DND-41 (cell line): Measurements from ENCODE around the gene CHRNA5.

Source experiments
- ATAC-seq: fragments of 200-7000 bp; cut with Tn5 transposase; 3 replicates; pipeline ENCODE4 v1.9.1; 2021; ENCODE audit warnings: low read depth; ENCODE audit not compliant: insufficient read depth
- DNase-seq: peaks from one replicate; pipeline ENCODE4 v3.0.0-alpha.2; 2020
- H2AFZ ChIP-seq: 2 replicates; pipeline ENCODE4 v1.6.0; 2012; ENCODE audit warnings: low read depth, low read length
- H3K27ac ChIP-seq: 2 replicates; pipeline ENCODE4 v1.5.1; 2012; ENCODE audit warnings: low read length, inconsistent platforms
- H3K27me3 ChIP-seq: fragments of 200-600 bp; sonication (generic); 2 replicates; pipeline ENCODE4 v1.6.0; 2012; ENCODE audit warnings: low read length, mild to moderate bottlenecking, inconsistent platforms; ENCODE audit not compliant: insufficient read depth, poor library complexity
- H3K36me3 ChIP-seq: 2 replicates; pipeline ENCODE4 v1.5.1; 2012; ENCODE audit warnings: low read length, inconsistent platforms; ENCODE audit not compliant: insufficient read depth
- H3K4me1 ChIP-seq: 2 replicates; pipeline ENCODE4 v1.5.1; 2012; ENCODE audit warnings: mild to moderate bottlenecking, low read length; ENCODE audit not compliant: insufficient read depth
- H3K4me2 ChIP-seq: 2 replicates; pipeline ENCODE4 v1.6.0; 2012; ENCODE audit warnings: mild to moderate bottlenecking, moderate library complexity, low read length, inconsistent platforms; ENCODE audit not compliant: insufficient read depth
- H3K4me3 ChIP-seq, 2 experiments: fragments of 200-600 bp in 1 of 2; shearing (Covaris generic) in 1 of 2; 2 replicates each; pipeline ENCODE4 v1.5.1; 2012 to 2016; ENCODE audit warnings: inconsistent platforms in 2 of 2, low read length in 2 of 2, mild to moderate bottlenecking in 2 of 2, low read depth in 1 of 2, moderate library complexity in 1 of 2
- H3K79me2 ChIP-seq: 2 replicates; pipeline ENCODE4 v1.6.0; 2012; ENCODE audit warnings: low read length, inconsistent platforms; ENCODE audit not compliant: insufficient read depth
- H3K9ac ChIP-seq: 2 replicates; pipeline ENCODE4 v1.6.0; 2012; ENCODE audit warnings: low read depth, mild to moderate bottlenecking, inconsistent platforms, low read length, moderate library complexity
- H3K9me3 ChIP-seq: 2 replicates; pipeline ENCODE4 v1.5.1; 2012; ENCODE audit warnings: low read length, moderate library complexity, mild to moderate bottlenecking, inconsistent platforms; ENCODE audit not compliant: insufficient read depth, severe bottlenecking
- H4K20me1 ChIP-seq: 2 replicates; pipeline ENCODE4 v1.6.0; 2012; ENCODE audit warnings: low read length; ENCODE audit not compliant: insufficient read depth
- EZH2 ChIP-seq: IDR thresholded peaks from 3 replicates; pipeline ENCODE4 v1.6.1; 2012; ENCODE audit warnings: borderline replicate concordance, low read depth, mild to moderate bottlenecking, moderate library complexity, low read length, inconsistent platforms; ENCODE audit not compliant: severe bottlenecking
- TF ChIP-seq, protein P1 (sequence below): IDR thresholded peaks from 2 replicates; pipeline ENCODE4 v1.5.1; 2012; ENCODE audit warnings: borderline replicate concordance, low read length, moderate library complexity, mild to moderate bottlenecking; ENCODE audit not compliant: poor library complexity, severe bottlenecking; ENCODE audit errors: extremely low read depth

The CHRNA5 gene

DNA sequence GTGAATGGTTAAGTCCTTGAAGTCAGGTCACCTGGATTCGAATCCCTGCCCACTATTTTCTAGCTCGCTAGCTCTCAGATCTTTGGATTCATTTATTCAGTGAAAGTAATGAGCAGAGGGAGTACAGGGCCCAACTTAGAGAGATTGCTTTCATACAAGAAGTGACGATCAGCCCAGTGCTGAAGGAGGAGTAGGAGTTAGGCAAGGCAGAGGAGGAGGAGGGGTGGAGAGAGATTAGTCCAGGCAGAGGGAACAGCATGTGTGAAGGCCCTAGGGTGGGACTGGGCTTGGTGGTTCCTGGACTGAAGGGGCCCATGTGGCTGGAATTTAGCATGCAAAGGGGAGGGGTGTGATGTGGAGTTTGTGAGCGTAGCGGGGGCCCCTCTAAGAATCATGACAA, 3.8 kb upstream of the CHRNA5 start:
- DNase-seq (no peak), ATAC-seq (no peak)
- Histone ChIP-seq H3K4me1 (peaks cover 20% of the 10 kb centered on the region), H3K9me3 (no peaks in the 10 kb centered on the region), H4K20me1 (no peaks in the 10 kb centered on the region), H3K4me3 (no peak overlapping the region), H3K36me3 (no peaks in the 10 kb centered on the region), H2AFZ (no peak overlapping the region), H3K27me3 (peaks cover 6% of the 10 kb centered on the region), H3K27ac (no peak overlapping the region), H3K79me2 (no peaks in the 10 kb centered on the region), H3K4me2 (no peak overlapping the region), H3K9ac (no peak overlapping the region)
- TF ChIP-seq, protein P1, sequence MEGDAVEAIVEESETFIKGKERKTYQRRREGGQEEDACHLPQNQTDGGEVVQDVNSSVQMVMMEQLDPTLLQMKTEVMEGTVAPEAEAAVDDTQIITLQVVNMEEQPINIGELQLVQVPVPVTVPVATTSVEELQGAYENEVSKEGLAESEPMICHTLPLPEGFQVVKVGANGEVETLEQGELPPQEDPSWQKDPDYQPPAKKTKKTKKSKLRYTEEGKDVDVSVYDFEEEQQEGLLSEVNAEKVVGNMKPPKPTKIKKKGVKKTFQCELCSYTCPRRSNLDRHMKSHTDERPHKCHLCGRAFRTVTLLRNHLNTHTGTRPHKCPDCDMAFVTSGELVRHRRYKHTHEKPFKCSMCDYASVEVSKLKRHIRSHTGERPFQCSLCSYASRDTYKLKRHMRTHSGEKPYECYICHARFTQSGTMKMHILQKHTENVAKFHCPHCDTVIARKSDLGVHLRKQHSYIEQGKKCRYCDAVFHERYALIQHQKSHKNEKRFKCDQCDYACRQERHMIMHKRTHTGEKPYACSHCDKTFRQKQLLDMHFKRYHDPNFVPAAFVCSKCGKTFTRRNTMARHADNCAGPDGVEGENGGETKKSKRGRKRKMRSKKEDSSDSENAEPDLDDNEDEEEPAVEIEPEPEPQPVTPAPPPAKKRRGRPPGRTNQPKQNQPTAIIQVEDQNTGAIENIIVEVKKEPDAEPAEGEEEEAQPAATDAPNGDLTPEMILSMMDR = no peak
- no peak for TF ChIP-seq EZH2

DNA sequence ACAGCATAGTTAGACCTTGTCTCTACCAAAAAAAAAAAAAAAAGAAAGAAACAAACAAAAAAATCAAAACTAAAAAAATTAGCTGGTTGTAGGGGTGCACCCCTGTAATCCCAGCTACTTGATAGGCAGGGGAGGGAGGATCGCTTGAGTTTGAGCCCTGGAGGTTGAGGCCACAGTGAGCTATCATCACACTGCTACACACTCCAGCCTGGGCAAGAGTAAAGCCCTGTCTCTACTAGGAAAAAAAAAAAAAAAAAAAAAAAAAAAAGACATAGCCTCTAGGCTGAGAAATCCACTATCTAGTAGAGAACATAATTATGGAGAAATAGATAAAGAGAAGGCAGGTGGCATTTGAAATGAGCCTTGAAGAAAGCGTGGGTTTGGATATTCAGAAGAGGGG, 2.2 kb upstream of the CHRNA5 start:
- no peak for DNase-seq
- no peaks in the 10 kb centered on the region for H3K9me3 ChIP-seq
- no peaks in the 10 kb centered on the region for H3K79me2 ChIP-seq
- peaks cover 31% of the 10 kb centered on the region for H3K4me1 ChIP-seq
- no peak overlapping the region for H3K4me2 ChIP-seq
- no peak for TF ChIP-seq EZH2
- TF ChIP-seq, protein P1 = no peak
- H3K36me3 ChIP-seq = no peaks in the 10 kb centered on the region
- no peak for ATAC-seq
- H4K20me1 ChIP-seq = no peaks in the 10 kb centered on the region
- H2AFZ ChIP-seq = no peak overlapping the region
- no peak overlapping the region for H3K4me3 ChIP-seq
- no peak overlapping the region for H3K27ac ChIP-seq
- H3K9ac ChIP-seq = no peak overlapping the region
- peaks cover 6% of the 10 kb centered on the region for H3K27me3 ChIP-seq

DNA sequence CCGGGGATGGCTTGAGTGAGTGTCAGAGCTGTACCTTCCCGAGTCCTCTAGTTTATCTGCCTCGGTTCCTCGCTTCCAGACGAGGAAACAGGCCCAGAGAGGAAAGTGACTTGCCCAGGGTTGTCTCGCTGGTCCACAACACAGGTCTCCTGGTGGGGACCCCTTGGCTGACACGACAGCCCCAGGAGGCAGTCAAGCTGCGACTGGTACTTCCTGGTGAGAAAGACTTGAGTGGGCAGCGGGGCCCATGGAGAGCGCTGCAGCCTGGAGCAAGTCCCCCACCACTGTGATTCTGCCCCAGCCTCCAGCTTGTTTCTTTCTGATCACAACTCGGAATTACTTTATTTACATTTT, 600 bp upstream of the CHRNA5 start:
- no peak for TF ChIP-seq EZH2
- TF ChIP-seq, protein P1 = no peak
- Histone ChIP-seq H3K27ac (no peak overlapping the region), H3K4me1 (peaks cover 31% of the 10 kb centered on the region), H3K9ac (peak overlapping the region; percentile 70), H3K9me3 (no peaks in the 10 kb centered on the region), H2AFZ (peak overlapping the region; percentile 81), H4K20me1 (no peaks in the 10 kb centered on the region), H3K4me2 (peak overlapping the region; percentile 90), H3K36me3 (no peaks in the 10 kb centered on the region), H3K27me3 (peaks cover 6% of the 10 kb centered on the region), H3K79me2 (no peaks in the 10 kb centered on the region), H3K4me3 (peak overlapping the region in 1 of 2 experiments; percentile 85; a peak in 2 of 4 replicates)
- ATAC-seq = no peak; the same call in 1 of the 3 replicates
- DNase-seq = no peak
